Measurements from ENCODE around the gene PLEKHA6.

DNA sequence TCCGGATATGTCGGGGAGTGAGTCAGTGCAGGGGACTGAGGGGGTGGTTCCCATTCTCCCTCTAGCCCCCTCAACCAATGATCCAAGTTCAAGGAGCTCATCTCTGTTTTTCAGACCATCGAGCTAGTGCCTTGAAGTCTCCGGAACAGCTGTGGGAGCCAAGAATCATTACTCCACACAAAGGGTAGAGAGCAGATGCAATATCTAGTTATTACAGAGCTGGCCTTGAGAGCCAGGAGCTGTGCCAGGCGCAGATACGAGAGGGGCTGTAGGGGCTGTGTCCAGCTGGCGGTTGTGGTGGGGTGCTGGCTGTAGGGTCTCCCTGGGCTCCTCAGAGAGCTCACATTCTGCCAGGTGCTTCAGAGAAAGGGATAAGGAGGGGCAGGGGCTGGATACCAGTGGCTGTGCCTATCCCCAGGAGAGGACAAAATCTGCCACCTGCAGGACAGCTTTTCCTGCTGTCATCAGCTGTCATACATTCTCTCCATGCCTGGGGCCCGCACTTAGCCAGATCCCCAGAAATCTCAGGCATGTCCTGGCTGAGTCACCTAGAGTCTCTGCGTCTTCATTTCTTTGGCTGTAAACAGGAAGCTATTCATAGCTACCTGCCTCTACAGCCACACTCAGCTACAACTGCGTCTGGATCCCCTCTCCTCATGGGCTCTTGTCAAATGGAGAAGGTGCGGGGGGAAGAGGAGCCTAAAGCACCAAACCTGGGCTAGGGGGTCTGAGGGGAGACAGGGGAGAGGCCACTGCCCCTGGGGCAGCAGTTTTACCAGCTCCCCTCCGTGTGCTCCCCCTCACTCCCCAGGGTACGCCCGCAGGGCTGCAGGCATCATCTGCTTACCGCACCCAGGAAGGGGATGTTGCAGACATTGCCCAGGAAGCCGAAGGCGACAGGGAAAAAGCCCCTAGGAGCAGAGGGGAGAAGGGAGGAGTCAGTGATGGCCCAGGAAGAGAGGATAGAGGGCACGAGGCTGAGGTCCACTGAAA, 161.1 kb downstream of the PLEKHA6 start:
- TF ChIP-seq EP300 (conservative IDR thresholded peaks at IDR 0.05; ENCODE audit: poor library complexity, severe bottlenecking), result no peak
- no peak for TF ChIP-seq RAD21 (conservative IDR thresholded peaks at IDR 0.05)
- TF ChIP-seq CTCF (IDR thresholded peaks at IDR 0.05; ENCODE audit: poor library complexity, severe bottlenecking), result no peak
- no peak for TF ChIP-seq EZH2 (IDR thresholded peaks at IDR 0.05; ENCODE audit: borderline replicate concordance, insufficient read depth, low read length, poor library complexity, severe bottlenecking)
- TF ChIP-seq TAF1 (IDR thresholded peaks at IDR 0.05; ENCODE audit: low read depth), result no peak
- TF ChIP-seq POLR2AphosphoS5 (IDR thresholded peaks at IDR 0.05), result no peak
- TF ChIP-seq REST (IDR thresholded peaks at IDR 0.05; ENCODE audit: borderline replicate concordance), result no peak
- no peak for TF ChIP-seq MXI1 (conservative IDR thresholded peaks at IDR 0.05; ENCODE audit: poor library complexity, severe bottlenecking)
- TF ChIP-seq SMC3 (conservative IDR thresholded peaks at IDR 0.05; ENCODE audit: poor library complexity), result no peak

All from neural cell (in vitro differentiated cells).